Measurements from ENCODE around the gene TOP3B.

GRCh38 chr22:21959274-21960074 is 23.1 kb downstream of the TOP3B start:
- TF ChIP-seq CTCF (IDR thresholded peaks at IDR 0.05 in 2 of 3, conservative IDR thresholded peaks at IDR 0.05 in 1 of 3; ENCODE audit: control insufficient read depth in 2 of 3, extremely low read depth in 1 of 3, insufficient read depth in 1 of 3, low read depth in 3 of 3, low read length in 3 of 3) (no peak), EZH2 (IDR thresholded peaks at IDR 0.05; ENCODE audit: borderline replicate concordance, control insufficient read depth, low read depth, low read length) (no peak), IKZF2 (IDR thresholded peaks at IDR 0.05) (no peak), GABPA (IDR thresholded peaks at IDR 0.05; ENCODE audit: low read depth) (no peak), YY1 (IDR thresholded peaks at IDR 0.05; ENCODE audit: low read depth, low read length) (no peak), ASH2L (IDR thresholded peaks at IDR 0.05; ENCODE audit: borderline replicate concordance, low read depth) (no peak), POLR2AphosphoS5 (IDR thresholded peaks at IDR 0.05; ENCODE audit: low read length) (no peak), ATF2 (IDR thresholded peaks at IDR 0.05; ENCODE audit: low read length) (no peak), SREBF1 (IDR thresholded peaks at IDR 0.05; ENCODE audit: low read length) (no peak), BACH1 (IDR thresholded peaks at IDR 0.05; ENCODE audit: borderline replicate concordance) (no peak), CEBPB (IDR thresholded peaks at IDR 0.05; ENCODE audit: borderline replicate concordance in 1 of 2, low read depth in 2 of 2, low read length in 2 of 2) (no peak), SP1 (IDR thresholded peaks at IDR 0.05; ENCODE audit: low read depth, low read length) (no peak)
